Neural cell (in vitro differentiated cells): Measurements from ENCODE around the gene PRKAG2. TPM values are rescaled to one million over a fixed set of nuclear protein-coding genes. Genes with fewer than 3 reads are reported as not detected.

Experiments used
- H2AFZ ChIP-seq: fragments of 200-600, 300-800 bp; sonication (generic), shearing (Covaris generic); 2 replicates; pipeline ENCODE4 v1.6.0; 2014; ENCODE audit warnings: low read depth, mild to moderate bottlenecking, antibody characterized with exemption, low read length, moderate library complexity
- H3F3A ChIP-seq: fragments of 200-600 bp; shearing (Covaris generic); 2 replicates; pipeline ENCODE4 v1.6.1; 2016; ENCODE audit warnings: mild to moderate bottlenecking, moderate library complexity, mixed read lengths, antibody characterized with exemption, low read length; ENCODE audit not compliant: insufficient read depth, poor library complexity, severe bottlenecking
- H3K27ac ChIP-seq: fragments of 200-600, 300-800 bp; sonication (generic), shearing (Covaris generic); 2 replicates; pipeline ENCODE4 v1.5.1; 2014; ENCODE audit warnings: mild to moderate bottlenecking, low read length, moderate library complexity
- H3K27me3 ChIP-seq: fragments of 300-800, 200-600 bp; sonication (generic), shearing (Covaris generic); 2 replicates; pipeline ENCODE4 v1.6.0; 2014; ENCODE audit warnings: mild to moderate bottlenecking, low read depth, low read length, moderate library complexity; ENCODE audit not compliant: insufficient read depth
- H3K36me3 ChIP-seq: fragments of 300-800, 200-600 bp; sonication (generic), shearing (Covaris generic); 2 replicates; pipeline ENCODE4 v1.5.1; 2014; ENCODE audit warnings: mild to moderate bottlenecking, antibody characterized with exemption, low read length, moderate library complexity; ENCODE audit not compliant: insufficient read depth
- H3K4me2 ChIP-seq: fragments of 300-800, 200-600 bp; sonication (generic), shearing (Covaris generic); 2 replicates; pipeline ENCODE4 v1.6.0; 2014; ENCODE audit warnings: mild to moderate bottlenecking, low read length
- H3K4me3 ChIP-seq: fragments of 300-800, 200-600 bp; sonication (generic), shearing (Covaris generic); 2 replicates; pipeline ENCODE4 v1.5.1; 2014; ENCODE audit warnings: mild to moderate bottlenecking, low read length, moderate library complexity
- H3K79me2 ChIP-seq: fragments of 200-600 bp; shearing (Covaris generic); replicated peaks from 2 replicates; pipeline ENCODE4 v1.6.0; 2014; ENCODE audit warnings: mild to moderate bottlenecking, low read length, moderate library complexity; ENCODE audit not compliant: insufficient read depth
- H3K9ac ChIP-seq: fragments of 300-800, 200-600 bp; sonication (generic), shearing (Covaris generic); 2 replicates; pipeline ENCODE4 v1.6.1; 2016; ENCODE audit warnings: mild to moderate bottlenecking, low read length, mixed read lengths
- H3K9me2 ChIP-seq: fragments of 200-600 bp; shearing (Covaris generic); 2 replicates; pipeline ENCODE4 v1.6.1; 2016; ENCODE audit warnings: mild to moderate bottlenecking, low read length, mixed read lengths; ENCODE audit not compliant: insufficient read depth
- H3K9me3 ChIP-seq: fragments of 200-600, 300-800 bp; sonication (generic), shearing (Covaris generic); 2 replicates; pipeline ENCODE4 v1.6.1; 2016; ENCODE audit warnings: mild to moderate bottlenecking, mixed run types, low read length, moderate library complexity, mixed read lengths
- H4K20me1 ChIP-seq: fragments of 200-600 bp; shearing (Covaris generic); 2 replicates; pipeline ENCODE4 v1.6.1; 2016; ENCODE audit warnings: mild to moderate bottlenecking, mixed run types; ENCODE audit not compliant: insufficient read depth
- EP300 ChIP-seq: fragments of 450-650 bp; conservative IDR thresholded peaks from 2 replicates; pipeline ENCODE4 v1.6.1; 2014; ENCODE audit warnings: antibody characterized with exemption, mild to moderate bottlenecking, moderate library complexity; ENCODE audit not compliant: poor library complexity, severe bottlenecking
- EZH2 ChIP-seq: fragments of 200-600, 300-800 bp; shearing (Covaris generic), sonication (generic); IDR thresholded peaks from 2 replicates; pipeline ENCODE4 v1.6.1; 2014; ENCODE audit warnings: antibody characterized with exemption, low read length, borderline replicate concordance, mild to moderate bottlenecking; ENCODE audit not compliant: insufficient read depth, poor library complexity, severe bottlenecking
- MXI1 ChIP-seq: fragments of 450-650 bp; conservative IDR thresholded peaks from 2 replicates; pipeline ENCODE4 v1.6.1; 2014; ENCODE audit warnings: antibody characterized with exemption, mild to moderate bottlenecking; ENCODE audit not compliant: poor library complexity, severe bottlenecking
- POLR2AphosphoS5 ChIP-seq: IDR thresholded peaks from 2 replicates; pipeline ENCODE4 v1.6.1; 2012
- RAD21 ChIP-seq: fragments of 450-650 bp; conservative IDR thresholded peaks from 2 replicates; pipeline ENCODE4 v1.6.1; 2014; ENCODE audit warnings: antibody characterized with exemption, mild to moderate bottlenecking, moderate library complexity
- SMC3 ChIP-seq: fragments of 450-650 bp; conservative IDR thresholded peaks from 2 replicates; pipeline ENCODE4 v1.6.1; 2014; ENCODE audit warnings: antibody characterized with exemption, mild to moderate bottlenecking, moderate library complexity; ENCODE audit not compliant: poor library complexity
- TAF1 ChIP-seq: IDR thresholded peaks from 2 replicates; pipeline ENCODE4 v1.6.1; 2012; ENCODE audit warnings: low read depth
- polyA plus RNA-seq: library from polyadenylated mRNA; depleted of rRNA; stranded (reverse); fragments of >200 nt; gene quantifications from 2 replicates; pipeline ENCODE4 v1.2.3, GENCODE V29; 2014
- TF ChIP-seq, protein P1 (sequence below): IDR thresholded peaks from 2 replicates; pipeline ENCODE4 v1.6.1; 2012; ENCODE audit warnings: borderline replicate concordance
- TF ChIP-seq, protein P2 (sequence below): fragments of 450-650 bp; IDR thresholded peaks from 2 replicates; pipeline ENCODE4 v1.5.1; 2014; ENCODE audit warnings: antibody characterized with exemption, mild to moderate bottlenecking, moderate library complexity; ENCODE audit not compliant: poor library complexity, severe bottlenecking

The PRKAG2 gene
- polyA plus RNA-seq, 1 donor from 2014 or later: 22.9 TPM

DNA sequence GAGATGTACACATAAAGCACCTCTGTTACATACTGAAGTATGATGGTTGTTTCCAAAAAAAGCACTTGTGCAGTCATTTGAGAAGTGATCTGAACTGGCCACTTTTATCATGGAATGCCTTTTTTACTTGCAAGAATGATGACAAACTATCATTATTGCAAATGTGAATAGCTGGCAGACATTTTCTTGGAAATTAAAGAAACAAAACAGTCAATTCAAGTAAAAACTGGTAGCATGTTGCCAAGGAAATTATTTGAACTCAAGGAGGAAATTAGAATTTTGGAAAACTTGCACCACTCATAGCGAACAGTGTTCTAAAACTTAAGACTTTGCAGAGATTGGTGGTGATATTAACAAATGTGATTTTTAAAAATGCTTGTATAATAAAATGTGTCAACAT lies 363.8 kb downstream of the PRKAG2 start:
- Histone ChIP-seq H3K79me2 (peaks cover 99% of the 10 kb centered on the region), H2AFZ (no peak overlapping the region), H3K4me2 (no peak overlapping the region), H3K9me3 (no peaks in the 10 kb centered on the region), H3K27me3 (no peaks in the 10 kb centered on the region), H4K20me1 (peaks cover 2% of the 10 kb centered on the region), H3K9me2 (no peaks in the 10 kb centered on the region), H3K4me3 (no peak overlapping the region), H3K36me3 (no peaks in the 10 kb centered on the region), H3K9ac (no peak overlapping the region), H3K27ac (no peak overlapping the region), H3F3A (no peaks in the 10 kb centered on the region)
- TF ChIP-seq EZH2: no peak
- no peak for TF ChIP-seq POLR2AphosphoS5
- TF ChIP-seq, protein P1, sequence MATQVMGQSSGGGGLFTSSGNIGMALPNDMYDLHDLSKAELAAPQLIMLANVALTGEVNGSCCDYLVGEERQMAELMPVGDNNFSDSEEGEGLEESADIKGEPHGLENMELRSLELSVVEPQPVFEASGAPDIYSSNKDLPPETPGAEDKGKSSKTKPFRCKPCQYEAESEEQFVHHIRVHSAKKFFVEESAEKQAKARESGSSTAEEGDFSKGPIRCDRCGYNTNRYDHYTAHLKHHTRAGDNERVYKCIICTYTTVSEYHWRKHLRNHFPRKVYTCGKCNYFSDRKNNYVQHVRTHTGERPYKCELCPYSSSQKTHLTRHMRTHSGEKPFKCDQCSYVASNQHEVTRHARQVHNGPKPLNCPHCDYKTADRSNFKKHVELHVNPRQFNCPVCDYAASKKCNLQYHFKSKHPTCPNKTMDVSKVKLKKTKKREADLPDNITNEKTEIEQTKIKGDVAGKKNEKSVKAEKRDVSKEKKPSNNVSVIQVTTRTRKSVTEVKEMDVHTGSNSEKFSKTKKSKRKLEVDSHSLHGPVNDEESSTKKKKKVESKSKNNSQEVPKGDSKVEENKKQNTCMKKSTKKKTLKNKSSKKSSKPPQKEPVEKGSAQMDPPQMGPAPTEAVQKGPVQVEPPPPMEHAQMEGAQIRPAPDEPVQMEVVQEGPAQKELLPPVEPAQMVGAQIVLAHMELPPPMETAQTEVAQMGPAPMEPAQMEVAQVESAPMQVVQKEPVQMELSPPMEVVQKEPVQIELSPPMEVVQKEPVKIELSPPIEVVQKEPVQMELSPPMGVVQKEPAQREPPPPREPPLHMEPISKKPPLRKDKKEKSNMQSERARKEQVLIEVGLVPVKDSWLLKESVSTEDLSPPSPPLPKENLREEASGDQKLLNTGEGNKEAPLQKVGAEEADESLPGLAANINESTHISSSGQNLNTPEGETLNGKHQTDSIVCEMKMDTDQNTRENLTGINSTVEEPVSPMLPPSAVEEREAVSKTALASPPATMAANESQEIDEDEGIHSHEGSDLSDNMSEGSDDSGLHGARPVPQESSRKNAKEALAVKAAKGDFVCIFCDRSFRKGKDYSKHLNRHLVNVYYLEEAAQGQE: no peak

DNA sequence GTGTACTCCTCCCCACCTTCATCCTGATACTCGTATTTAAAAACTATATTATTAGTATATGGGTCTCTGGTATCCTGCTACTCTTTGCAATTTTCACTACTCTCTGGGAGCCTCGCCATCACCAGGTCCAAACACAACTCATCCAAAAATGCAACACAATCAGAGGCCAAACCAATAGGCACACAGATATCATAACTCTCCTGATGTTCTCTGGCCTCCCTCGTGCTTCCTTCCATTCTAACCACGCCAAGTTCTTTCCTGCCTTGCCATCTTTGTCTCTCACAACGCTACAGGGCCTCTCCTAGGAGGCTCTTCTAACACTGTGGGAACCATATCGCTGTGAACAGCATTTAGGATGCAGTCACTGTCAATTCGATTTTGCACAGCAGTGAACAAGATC lies 364.6 kb downstream of the PRKAG2 start:
- no peak overlapping the region for H3K4me3 ChIP-seq
- H4K20me1 ChIP-seq: peaks cover 2% of the 10 kb centered on the region
- no peak overlapping the region for H3K4me2 ChIP-seq
- H3K9me3 ChIP-seq: no peaks in the 10 kb centered on the region
- no peaks in the 10 kb centered on the region for H3K27me3 ChIP-seq
- no peak overlapping the region for H2AFZ ChIP-seq
- no peaks in the 10 kb centered on the region for H3F3A ChIP-seq
- H3K79me2 ChIP-seq: peaks cover 99% of the 10 kb centered on the region
- H3K36me3 ChIP-seq: no peaks in the 10 kb centered on the region
- H3K9ac ChIP-seq: no peak overlapping the region
- TF ChIP-seq EP300 (no peak), POLR2AphosphoS5 (no peak), RAD21 (no peak)
- no peaks in the 10 kb centered on the region for H3K9me2 ChIP-seq
- H3K27ac ChIP-seq: no peak overlapping the region

DNA sequence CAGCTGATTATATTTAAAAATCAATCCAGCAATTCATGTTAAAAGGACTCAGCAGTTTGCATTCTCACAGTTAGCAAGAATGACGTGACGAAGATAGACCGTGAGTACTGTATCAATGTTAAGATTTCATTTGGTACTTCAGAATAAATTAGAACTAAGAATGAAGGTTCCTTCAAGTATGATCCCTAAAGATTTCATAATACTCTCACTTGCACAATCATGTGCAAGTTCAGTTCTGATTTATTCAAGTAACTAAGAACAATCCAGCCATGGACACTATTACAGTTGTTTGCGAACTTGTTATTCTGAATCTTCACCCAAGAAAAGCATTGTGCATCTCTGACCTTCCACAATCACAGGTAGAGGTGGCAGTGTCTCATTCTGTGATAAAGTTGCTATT lies 365.0 kb downstream of the PRKAG2 start:
- Histone ChIP-seq H4K20me1 (peaks cover 2% of the 10 kb centered on the region), H3K4me2 (no peak overlapping the region), H3F3A (no peaks in the 10 kb centered on the region)

More for the DNA sequence above, 365.0 kb downstream of the PRKAG2 start:
- Histone ChIP-seq H3K27ac (no peak overlapping the region), H3K4me3 (no peak overlapping the region), H3K9me2 (no peaks in the 10 kb centered on the region), H3K27me3 (no peaks in the 10 kb centered on the region), H2AFZ (no peak overlapping the region), H3K9me3 (no peaks in the 10 kb centered on the region), H3K79me2 (peaks cover 98% of the 10 kb centered on the region), H3K36me3 (no peaks in the 10 kb centered on the region), H3K9ac (no peak overlapping the region)
- no peak for TF ChIP-seq MXI1
- no peak for TF ChIP-seq EP300
- TF ChIP-seq SMC3: no peak
- no peak for TF ChIP-seq RAD21
- TF ChIP-seq, protein P1: no peak
- no peak for TF ChIP-seq POLR2AphosphoS5
- TF ChIP-seq EZH2: no peak
- TF ChIP-seq TAF1: no peak
- TF ChIP-seq, protein P2, sequence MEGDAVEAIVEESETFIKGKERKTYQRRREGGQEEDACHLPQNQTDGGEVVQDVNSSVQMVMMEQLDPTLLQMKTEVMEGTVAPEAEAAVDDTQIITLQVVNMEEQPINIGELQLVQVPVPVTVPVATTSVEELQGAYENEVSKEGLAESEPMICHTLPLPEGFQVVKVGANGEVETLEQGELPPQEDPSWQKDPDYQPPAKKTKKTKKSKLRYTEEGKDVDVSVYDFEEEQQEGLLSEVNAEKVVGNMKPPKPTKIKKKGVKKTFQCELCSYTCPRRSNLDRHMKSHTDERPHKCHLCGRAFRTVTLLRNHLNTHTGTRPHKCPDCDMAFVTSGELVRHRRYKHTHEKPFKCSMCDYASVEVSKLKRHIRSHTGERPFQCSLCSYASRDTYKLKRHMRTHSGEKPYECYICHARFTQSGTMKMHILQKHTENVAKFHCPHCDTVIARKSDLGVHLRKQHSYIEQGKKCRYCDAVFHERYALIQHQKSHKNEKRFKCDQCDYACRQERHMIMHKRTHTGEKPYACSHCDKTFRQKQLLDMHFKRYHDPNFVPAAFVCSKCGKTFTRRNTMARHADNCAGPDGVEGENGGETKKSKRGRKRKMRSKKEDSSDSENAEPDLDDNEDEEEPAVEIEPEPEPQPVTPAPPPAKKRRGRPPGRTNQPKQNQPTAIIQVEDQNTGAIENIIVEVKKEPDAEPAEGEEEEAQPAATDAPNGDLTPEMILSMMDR: no peak
